Measurements from ENCODE around the gene CENPP.
A peak's percentile ranks its signal among the peaks of the same experiment; 100 is the strongest.

The CENPP gene

GRCh38 chr9:92527832-92528521 is 202.2 kb downstream of the CENPP start:
- no peaks in the 10 kb centered on the region for H3K36me3 ChIP-seq
- no peaks in the 10 kb centered on the region for H3K4me1 ChIP-seq (ENCODE audit: control insufficient read depth in 1 of 2, insufficient read depth in 1 of 2, low read depth in 1 of 2, low read length in 1 of 2)
- no peak for TF ChIP-seq CTCF (IDR thresholded peaks at IDR 0.05)
- no peaks in the 10 kb centered on the region for H3K9me3 ChIP-seq
- H3K27ac ChIP-seq, result no peak overlapping the region
- no peak overlapping the region for H3K4me3 ChIP-seq (ENCODE audit: low read depth in 1 of 2, low read length in 1 of 2)
- H3K27me3 ChIP-seq, result no peaks in the 10 kb centered on the region

DNA sequence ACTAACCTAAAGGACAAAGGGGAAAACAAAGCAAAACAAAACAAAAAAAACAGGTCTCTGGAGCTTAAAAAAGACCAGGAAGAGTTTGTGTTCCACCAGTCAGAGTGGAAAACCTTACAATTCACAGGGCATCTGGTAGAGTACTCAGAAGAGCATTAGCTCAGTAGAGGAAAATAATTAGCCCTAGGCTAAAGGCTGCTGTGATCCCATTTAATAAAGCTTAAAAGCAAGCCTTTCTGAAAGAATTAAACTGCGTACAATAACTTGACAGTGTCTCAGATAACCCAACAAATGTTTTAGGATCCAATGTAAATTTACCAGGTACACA is 202.7 kb downstream of the CENPP start:
- Histone ChIP-seq H3K36me3 (no peaks in the 10 kb centered on the region), H3K9me3 (no peaks in the 10 kb centered on the region), H3K4me3 (ENCODE audit: low read depth in 1 of 2, low read length in 1 of 2) (no peak overlapping the region), H3K27ac (no peak overlapping the region), H3K4me1 (ENCODE audit: control insufficient read depth in 1 of 2, insufficient read depth in 1 of 2, low read depth in 1 of 2, low read length in 1 of 2) (no peaks in the 10 kb centered on the region), H3K27me3 (no peaks in the 10 kb centered on the region)
- TF ChIP-seq CTCF (IDR thresholded peaks at IDR 0.05), result no peak

GRCh38 chr9:92529124-92529523 is 203.4 kb downstream of the CENPP start:
- Histone ChIP-seq H3K4me1 (ENCODE audit: control insufficient read depth in 1 of 2, insufficient read depth in 1 of 2, low read depth in 1 of 2, low read length in 1 of 2) (peaks cover 0 to under 1% of the 10 kb centered on the region in 2 experiments), H3K4me3 (ENCODE audit: low read depth in 1 of 2, low read length in 1 of 2) (no peak overlapping the region)
- TF ChIP-seq CTCF (IDR thresholded peaks at IDR 0.05), result no peak

GRCh38 chr9:92530893-92531292 is 205.1 kb downstream of the CENPP start:
- Histone ChIP-seq H3K4me1 (ENCODE audit: control insufficient read depth in 1 of 2, insufficient read depth in 1 of 2, low read depth in 1 of 2, low read length in 1 of 2) (peaks cover 0 to 15% of the 10 kb centered on the region in 2 experiments), H3K36me3 (no peaks in the 10 kb centered on the region), H3K27ac (no peak overlapping the region), H3K27me3 (no peaks in the 10 kb centered on the region), H3K4me3 (ENCODE audit: low read depth in 1 of 2, low read length in 1 of 2) (no peak overlapping the region), H3K9me3 (no peaks in the 10 kb centered on the region)
- no peak for TF ChIP-seq CTCF (IDR thresholded peaks at IDR 0.05)

More at GRCh38 chr9:92529124-92529523, 203.4 kb downstream of the CENPP start:
- Histone ChIP-seq H3K27ac (no peak overlapping the region), H3K27me3 (no peaks in the 10 kb centered on the region), H3K9me3 (no peaks in the 10 kb centered on the region), H3K36me3 (no peaks in the 10 kb centered on the region)

- Histone ChIP-seq H3K4me1 (ENCODE audit: control insufficient read depth in 1 of 2, insufficient read depth in 1 of 2, low read depth in 1 of 2, low read length in 1 of 2) (peaks cover 22 to 44% of the 10 kb centered on the region in 2 experiments), H3K4me3 (ENCODE audit: low read depth in 1 of 2, low read length in 1 of 2) (no peak overlapping the region), H3K36me3 (no peaks in the 10 kb centered on the region), H3K9me3 (no peaks in the 10 kb centered on the region), H3K27ac (peak overlapping the region; percentile 23), H3K27me3 (no peaks in the 10 kb centered on the region)
- TF ChIP-seq CTCF (IDR thresholded peaks at IDR 0.05), result no peak
These were observed 208.5 kb downstream of the CENPP start for GRCh38 chr9:92534204-92534603.
